Thoracic aorta (tissue), 2 donors: ENCODE data around the gene NXPE1. TPM values are rescaled to one million over a fixed set of nuclear protein-coding genes. Genes with fewer than 3 reads are reported as not detected.

Experiments
- ATAC-seq: fragments of 150-250 bp; one replicate; pipeline ENCODE4 v1.8.0; 2017; ENCODE audit warnings: low read depth; ENCODE audit not compliant: insufficient number of reproducible peaks, low FRiP score
- DNase-seq: peaks from one replicate; pipeline ENCODE4 v3.0.0-alpha.2; 2020; ENCODE audit warnings: low spot score
- H3K27ac ChIP-seq, 2 donors: fragments of 200-600 bp; sonication (generic); 1 replicate in 1 of 2; 2 replicates in 1 of 2; pipeline ENCODE4 v1.5.1; 2016; ENCODE audit warnings: mild to moderate bottlenecking in 2 of 2, moderate library complexity in 2 of 2
- H3K27me3 ChIP-seq: fragments of 200-600 bp; sonication (generic); replicated peaks from 2 replicates; pipeline ENCODE4 v1.6.0; 2016; ENCODE audit warnings: mild to moderate bottlenecking; ENCODE audit not compliant: insufficient read depth
- H3K36me3 ChIP-seq: fragments of 200-600 bp; sonication (generic); one replicate; pipeline ENCODE4 v1.5.1; 2016
- H3K4me1 ChIP-seq, 2 donors: fragments of 200-600 bp; sonication (generic); 1 replicate in 1 of 2; 2 replicates in 1 of 2; pipeline versions ENCODE4 v1.5.1 to v1.6.0; 2016; ENCODE audit warnings: low read depth in 2 of 2, mild to moderate bottlenecking in 1 of 2; ENCODE audit not compliant: control insufficient read depth in 1 of 2
- H3K4me3 ChIP-seq: fragments of 200-600 bp; sonication (generic); 2 replicates; pipeline ENCODE4 v1.5.1; 2016; ENCODE audit warnings: mild to moderate bottlenecking
- H3K9me3 ChIP-seq: fragments of 200-600 bp; sonication (generic); 2 replicates; pipeline ENCODE4 v1.5.1; 2016
- total RNA-seq, 2 donors: library from RNA; depleted of rRNA; stranded (reverse); fragments of >200 nt; gene quantifications; one replicate each; pipeline versions ENCODE4 v1.1.0 to v1.2.3, GENCODE V29; 2016
- TF ChIP-seq, protein P1 (sequence below): fragments of 200-600 bp; sonication (generic); IDR thresholded peaks from one replicate; pipeline ENCODE4 v1.5.1; 2019; ENCODE audit warnings: antibody characterized with exemption

NXPE1 gene
- total RNA-seq, 2 donors from 2014 or later, result not detected

DNA sequence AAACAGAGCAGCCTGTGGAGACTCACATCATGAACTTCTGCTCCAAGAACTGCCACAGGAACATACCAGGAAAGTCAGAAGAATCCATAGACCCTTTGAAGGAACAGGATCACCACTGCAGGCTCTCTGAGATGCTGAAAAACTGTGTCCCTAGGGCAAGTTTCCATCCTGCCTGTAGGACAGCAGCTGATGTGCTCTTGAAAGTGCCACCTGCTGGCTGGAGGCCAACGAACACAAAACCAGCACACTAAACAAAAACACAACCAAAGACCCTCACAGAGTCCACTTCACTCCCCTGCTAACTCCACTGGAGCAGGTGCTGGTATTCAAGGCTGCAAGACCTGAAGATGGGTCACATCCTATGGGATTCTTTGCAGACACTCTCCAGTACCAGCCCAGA lies 12.0 kb upstream of the NXPE1 start:
- Histone ChIP-seq H3K27me3 (no peaks in the 10 kb centered on the region), H3K9me3 (no peaks in the 10 kb centered on the region)
- TF ChIP-seq, protein P1, sequence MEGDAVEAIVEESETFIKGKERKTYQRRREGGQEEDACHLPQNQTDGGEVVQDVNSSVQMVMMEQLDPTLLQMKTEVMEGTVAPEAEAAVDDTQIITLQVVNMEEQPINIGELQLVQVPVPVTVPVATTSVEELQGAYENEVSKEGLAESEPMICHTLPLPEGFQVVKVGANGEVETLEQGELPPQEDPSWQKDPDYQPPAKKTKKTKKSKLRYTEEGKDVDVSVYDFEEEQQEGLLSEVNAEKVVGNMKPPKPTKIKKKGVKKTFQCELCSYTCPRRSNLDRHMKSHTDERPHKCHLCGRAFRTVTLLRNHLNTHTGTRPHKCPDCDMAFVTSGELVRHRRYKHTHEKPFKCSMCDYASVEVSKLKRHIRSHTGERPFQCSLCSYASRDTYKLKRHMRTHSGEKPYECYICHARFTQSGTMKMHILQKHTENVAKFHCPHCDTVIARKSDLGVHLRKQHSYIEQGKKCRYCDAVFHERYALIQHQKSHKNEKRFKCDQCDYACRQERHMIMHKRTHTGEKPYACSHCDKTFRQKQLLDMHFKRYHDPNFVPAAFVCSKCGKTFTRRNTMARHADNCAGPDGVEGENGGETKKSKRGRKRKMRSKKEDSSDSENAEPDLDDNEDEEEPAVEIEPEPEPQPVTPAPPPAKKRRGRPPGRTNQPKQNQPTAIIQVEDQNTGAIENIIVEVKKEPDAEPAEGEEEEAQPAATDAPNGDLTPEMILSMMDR, result no peak

DNA sequence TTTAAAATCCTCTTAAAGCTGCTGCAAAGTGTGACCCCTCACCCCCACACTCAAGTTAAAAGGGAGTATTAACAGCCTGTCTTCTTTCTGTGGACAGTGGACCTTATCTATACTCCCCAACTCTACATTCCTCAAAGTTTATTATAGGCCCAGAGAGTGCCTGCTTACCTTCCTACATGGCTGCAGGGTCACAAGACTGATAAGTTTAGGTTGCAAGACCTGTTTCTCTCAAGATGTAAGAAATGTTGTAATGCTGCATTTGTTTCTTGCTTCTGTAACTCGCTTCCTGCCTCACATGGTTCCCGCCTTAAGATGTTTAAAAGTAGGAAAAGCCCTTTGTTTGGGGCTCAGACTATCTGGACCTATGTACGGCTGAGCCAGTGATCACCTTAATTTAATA lies 10.1 kb upstream of the NXPE1 start:
- no peak for ATAC-seq
- DNase-seq, result no peak
- TF ChIP-seq, protein P1, result no peak

More for the DNA sequence above, 12.0 kb upstream of the NXPE1 start:
- Histone ChIP-seq H3K4me1 (no peaks in the 10 kb centered on the region), H3K36me3 (no peaks in the 10 kb centered on the region), H3K27ac (no peak overlapping the region), H3K4me3 (no peak overlapping the region)
- DNase-seq (no peak), ATAC-seq (no peak)

DNA sequence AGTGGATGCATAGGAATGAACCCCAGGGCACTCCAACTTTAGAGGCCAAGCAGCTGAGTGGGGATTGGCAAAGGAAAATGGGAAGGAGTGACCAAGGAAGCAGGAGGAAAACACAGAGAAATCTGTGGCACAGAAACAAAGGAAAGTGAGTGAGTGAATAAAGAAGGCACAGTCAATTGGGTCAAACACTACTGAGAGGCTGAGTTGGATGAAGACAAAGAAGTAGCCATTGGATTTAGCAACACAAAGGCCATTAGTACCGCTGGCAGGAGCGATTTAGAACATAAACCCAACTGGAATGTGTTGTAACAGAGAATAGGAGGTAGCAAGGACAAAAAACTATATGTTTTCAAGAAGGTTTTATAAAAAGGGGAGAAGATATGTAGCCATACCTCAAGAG lies 6.6 kb upstream of the NXPE1 start:
- Histone ChIP-seq H3K4me1 (no peaks in the 10 kb centered on the region), H3K4me3 (no peak overlapping the region), H3K27ac (no peak overlapping the region), H3K36me3 (no peaks in the 10 kb centered on the region), H3K9me3 (no peaks in the 10 kb centered on the region), H3K27me3 (no peaks in the 10 kb centered on the region)
- ATAC-seq (no peak), DNase-seq (no peak)
- TF ChIP-seq, protein P1, result no peak

More for the DNA sequence above, 10.1 kb upstream of the NXPE1 start:
- Histone ChIP-seq H3K27ac (no peak overlapping the region), H3K36me3 (no peaks in the 10 kb centered on the region), H3K4me3 (no peak overlapping the region), H3K27me3 (no peaks in the 10 kb centered on the region), H3K4me1 (no peaks in the 10 kb centered on the region), H3K9me3 (no peaks in the 10 kb centered on the region)

GRCh38 chr11:114564831-114565230 lies 5.2 kb upstream of the NXPE1 start:
- no peaks in the 10 kb centered on the region for H3K4me1 ChIP-seq
- no peaks in the 10 kb centered on the region for H3K9me3 ChIP-seq
- H3K27me3 ChIP-seq, result no peaks in the 10 kb centered on the region
- no peak for ATAC-seq
- no peak overlapping the region for H3K4me3 ChIP-seq
- no peaks in the 10 kb centered on the region for H3K36me3 ChIP-seq
- TF ChIP-seq, protein P1, result no peak
- DNase-seq, result no peak
- no peak overlapping the region for H3K27ac ChIP-seq

DNA sequence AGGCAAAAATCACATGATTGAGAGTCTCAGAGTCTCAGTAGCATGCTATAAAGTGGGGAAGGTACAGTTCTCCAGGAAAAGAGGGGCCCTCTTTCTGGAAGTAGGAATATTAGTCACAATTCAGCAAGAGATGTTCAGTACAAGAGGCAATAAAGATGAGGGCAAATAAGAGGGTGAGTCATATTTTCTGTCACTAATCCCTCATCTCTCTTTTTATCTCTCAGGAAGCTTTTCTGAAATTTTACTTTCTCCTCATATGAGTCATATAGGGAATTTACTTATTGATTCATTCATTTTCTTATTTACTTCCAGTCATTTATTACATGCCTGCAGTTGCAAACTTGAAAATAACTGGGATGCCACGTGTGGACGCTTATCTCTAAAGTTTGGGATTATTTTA lies 3.4 kb upstream of the NXPE1 start:
- H3K4me1 ChIP-seq, result no peaks in the 10 kb centered on the region

More for the DNA sequence above, 3.4 kb upstream of the NXPE1 start:
- no peaks in the 10 kb centered on the region for H3K27me3 ChIP-seq
- DNase-seq (no peak), ATAC-seq (no peak)
- no peak overlapping the region for H3K27ac ChIP-seq
- TF ChIP-seq, protein P1, result no peak
- H3K4me3 ChIP-seq, result no peak overlapping the region
- no peaks in the 10 kb centered on the region for H3K36me3 ChIP-seq
- no peaks in the 10 kb centered on the region for H3K9me3 ChIP-seq
